ENCODE results near the gene RAB3IL1. TPM values are rescaled to one million over a fixed set of nuclear protein-coding genes. Genes with fewer than 3 reads are reported as not detected.

The RAB3IL1 gene
- total and polyA plus RNA-seq, 2 donors (not counting 1 experiment from before 2014, with no cell fraction given), result 9.6 to 13.4 TPM

DNA sequence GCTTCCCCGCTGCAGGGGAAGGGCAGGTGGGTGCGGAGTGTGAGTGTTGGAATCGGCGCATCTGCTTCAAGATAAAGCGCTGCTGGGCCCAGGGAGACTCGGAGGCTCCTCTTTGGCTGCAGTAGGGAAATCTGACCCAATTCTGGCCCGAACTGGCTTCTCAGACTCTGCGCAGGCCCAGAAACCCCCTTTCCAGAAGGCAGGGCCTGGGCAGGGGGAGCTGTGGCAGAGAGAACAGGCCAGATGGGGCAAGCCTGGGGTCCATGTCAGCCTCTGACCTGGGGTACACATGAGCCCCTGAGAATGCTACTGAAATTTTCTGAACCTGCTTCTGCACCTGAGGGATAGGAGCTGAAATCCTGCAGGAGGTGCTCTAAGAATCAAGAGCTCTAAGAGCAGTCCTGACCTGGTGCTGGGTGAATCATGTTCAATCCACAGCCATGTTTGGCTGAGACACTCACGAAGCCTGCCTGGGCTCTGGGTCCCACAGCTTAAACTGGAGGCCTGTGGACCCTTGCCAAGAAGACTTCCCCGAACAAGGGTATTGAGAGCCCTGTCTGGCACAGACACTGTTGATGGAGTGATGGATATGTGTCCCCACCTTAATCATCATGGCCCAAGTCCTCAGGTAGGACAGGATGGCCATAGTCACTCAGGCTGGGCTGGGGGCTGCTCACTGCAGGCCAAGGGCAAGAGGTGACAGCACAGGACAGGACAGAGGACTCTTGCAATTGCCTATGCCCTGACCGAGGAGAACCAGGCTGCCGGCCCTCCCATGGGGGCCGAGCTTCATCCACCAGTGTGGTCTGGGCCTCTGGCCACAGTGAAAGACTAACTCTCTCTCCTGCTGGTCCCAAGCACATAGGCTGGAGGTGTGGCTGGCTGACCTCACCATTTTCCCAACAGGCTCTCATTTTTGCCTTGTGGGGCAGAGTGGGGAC lies 6.9 kb downstream of the RAB3IL1 start:
- H3K4me3 ChIP-seq (replicated peaks in 1 of 4; ENCODE audit: control extremely low read depth in 1 of 4, insufficient read depth in 1 of 4, low read depth in 3 of 4, low read length in 4 of 4), result no peak overlapping the region
- H3K9ac ChIP-seq (ENCODE audit: insufficient read depth, low read length), result no peak overlapping the region
- TF ChIP-seq CTCF (conservative IDR thresholded peaks at IDR 0.05 in 1 of 2, IDR thresholded peaks at IDR 0.05 in 1 of 2; ENCODE audit: low read depth in 1 of 2, low read length in 2 of 2) (no peak), EZH2 (IDR thresholded peaks at IDR 0.05; ENCODE audit: low read length, missing control alignments) (no peak)
- H3K79me2 ChIP-seq (ENCODE audit: control insufficient read depth, insufficient read depth, low read length), result no peaks in the 10 kb centered on the region
- no peak overlapping the region for H3K27ac ChIP-seq (ENCODE audit: insufficient read depth, low read length)
- no peak overlapping the region for H3K4me2 ChIP-seq (ENCODE audit: extremely low read depth, insufficient read depth, low read length)
- no peak for DNase-seq (ENCODE audit: low read depth in 2 of 2)
- H3K27me3 ChIP-seq (ENCODE audit: control insufficient read depth, insufficient read depth, low read length), result no peaks in the 10 kb centered on the region
- no peak overlapping the region for H2AFZ ChIP-seq (ENCODE audit: low read length)
- H3K9me3 ChIP-seq (ENCODE audit: control insufficient read depth, insufficient read depth, low read depth, low read length), result no peaks in the 10 kb centered on the region
- H3K4me1 ChIP-seq (ENCODE audit: control insufficient read depth, extremely low read depth, insufficient read depth, low read length), result no peaks in the 10 kb centered on the region
- H4K20me1 ChIP-seq (ENCODE audit: control insufficient read depth, extremely low read depth, insufficient read depth, low read length), result no peaks in the 10 kb centered on the region
- H3K36me3 ChIP-seq (ENCODE audit: control insufficient read depth, insufficient read depth, low read length), result peaks cover 3% of the 10 kb centered on the region

DNA sequence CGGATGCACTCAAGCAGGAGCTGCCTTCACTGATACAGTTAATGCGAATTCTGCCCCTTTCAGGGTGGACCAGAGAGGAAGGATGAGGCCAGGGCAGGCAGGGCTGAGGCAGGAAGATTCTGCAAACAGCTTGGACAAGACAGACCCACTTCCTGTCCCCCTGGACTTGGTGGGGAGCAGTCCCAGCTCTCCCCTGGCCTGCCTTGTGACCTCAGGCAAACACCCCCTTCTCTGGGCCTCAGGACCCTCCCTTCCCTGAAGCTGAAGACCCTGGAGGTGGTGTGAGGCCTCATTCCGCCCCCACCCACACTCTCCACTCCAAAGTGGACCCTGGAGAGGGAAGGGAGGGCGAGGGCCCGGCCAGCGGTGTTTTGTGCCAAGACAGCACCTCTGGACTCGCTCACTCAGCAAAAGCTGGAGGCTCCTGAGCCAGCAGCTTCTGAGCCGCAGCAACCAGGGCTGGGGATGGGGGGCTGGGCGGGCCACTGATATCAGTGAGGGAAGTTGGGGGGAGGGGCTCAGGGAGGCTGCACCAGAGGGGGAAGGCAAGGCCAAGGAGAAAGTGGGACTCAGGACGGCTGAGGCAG lies 8.5 kb downstream of the RAB3IL1 start:
- H3K27me3 ChIP-seq (ENCODE audit: control insufficient read depth, insufficient read depth, low read length), result no peaks in the 10 kb centered on the region
- H3K4me1 ChIP-seq (ENCODE audit: control insufficient read depth, extremely low read depth, insufficient read depth, low read length), result no peaks in the 10 kb centered on the region
- TF ChIP-seq CTCF (conservative IDR thresholded peaks at IDR 0.05 in 1 of 2, IDR thresholded peaks at IDR 0.05 in 1 of 2; ENCODE audit: low read depth in 1 of 2, low read length in 2 of 2) (no peak), EZH2 (IDR thresholded peaks at IDR 0.05; ENCODE audit: low read length, missing control alignments) (no peak)
- DNase-seq (ENCODE audit: low read depth in 2 of 2), result no peak
- no peak overlapping the region for H3K9ac ChIP-seq (ENCODE audit: insufficient read depth, low read length)
- H3K4me2 ChIP-seq (ENCODE audit: extremely low read depth, insufficient read depth, low read length), result no peak overlapping the region
- H3K36me3 ChIP-seq (ENCODE audit: control insufficient read depth, insufficient read depth, low read length), result peaks cover 3% of the 10 kb centered on the region
- no peak overlapping the region for H3K4me3 ChIP-seq (replicated peaks in 1 of 4; ENCODE audit: control extremely low read depth in 1 of 4, insufficient read depth in 1 of 4, low read depth in 3 of 4, low read length in 4 of 4)
- no peaks in the 10 kb centered on the region for H3K9me3 ChIP-seq (ENCODE audit: control insufficient read depth, insufficient read depth, low read depth, low read length)
- no peaks in the 10 kb centered on the region for H4K20me1 ChIP-seq (ENCODE audit: control insufficient read depth, extremely low read depth, insufficient read depth, low read length)
- no peak overlapping the region for H3K27ac ChIP-seq (ENCODE audit: insufficient read depth, low read length)
- H3K79me2 ChIP-seq (ENCODE audit: control insufficient read depth, insufficient read depth, low read length), result no peaks in the 10 kb centered on the region
- no peak overlapping the region for H2AFZ ChIP-seq (ENCODE audit: low read length)

DNA sequence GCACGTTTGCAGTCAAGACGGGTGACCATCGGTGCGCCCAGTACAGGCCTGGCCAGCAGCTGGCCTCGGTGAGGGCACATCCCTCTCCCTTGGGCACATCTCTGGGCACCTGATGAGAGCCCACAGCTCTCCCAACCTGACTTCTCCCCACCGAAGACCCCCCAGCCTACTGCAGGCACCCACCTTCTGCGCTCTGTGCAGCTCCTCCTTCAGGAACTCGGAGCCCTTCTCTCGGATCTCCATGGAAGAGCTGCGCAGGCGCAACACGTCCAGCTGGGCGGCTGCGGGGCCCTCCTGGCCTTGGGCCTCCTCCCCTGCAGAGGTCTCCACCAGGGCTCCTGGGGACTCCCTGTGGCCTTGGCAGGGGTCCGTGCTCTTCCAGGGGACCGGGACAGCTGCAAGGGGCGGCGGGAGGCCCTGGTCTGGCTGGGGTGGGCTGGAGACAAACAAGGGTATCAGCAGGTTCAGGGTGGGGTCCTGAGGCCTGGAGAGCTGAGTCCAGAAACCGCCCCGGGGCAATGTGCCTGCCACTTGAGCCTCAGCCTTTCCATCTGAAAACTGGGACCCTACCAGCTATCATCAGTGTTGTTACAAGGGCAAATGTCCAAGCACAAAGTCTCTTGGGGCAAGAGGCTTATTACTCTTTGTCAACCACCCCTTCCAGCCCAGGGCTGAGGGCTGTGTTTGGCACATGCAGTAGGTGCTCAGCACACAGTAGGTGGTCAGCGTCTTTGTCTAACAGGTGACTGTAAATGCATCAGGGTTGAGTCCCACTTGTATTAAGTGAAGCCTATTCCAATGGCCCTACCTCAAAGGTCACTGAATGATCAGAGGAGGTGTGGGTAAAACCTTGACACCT lies 9.3 kb downstream of the RAB3IL1 start:
- Histone ChIP-seq H3K9ac (ENCODE audit: insufficient read depth, low read length) (no peak overlapping the region), H3K27me3 (ENCODE audit: control insufficient read depth, insufficient read depth, low read length) (no peaks in the 10 kb centered on the region), H3K4me3 (replicated peaks in 1 of 4; ENCODE audit: control extremely low read depth in 1 of 4, insufficient read depth in 1 of 4, low read depth in 3 of 4, low read length in 4 of 4) (no peak overlapping the region), H2AFZ (ENCODE audit: low read length) (no peak overlapping the region), H3K27ac (ENCODE audit: insufficient read depth, low read length) (no peak overlapping the region), H4K20me1 (ENCODE audit: control insufficient read depth, extremely low read depth, insufficient read depth, low read length) (no peaks in the 10 kb centered on the region), H3K36me3 (ENCODE audit: control insufficient read depth, insufficient read depth, low read length) (peaks cover 3% of the 10 kb centered on the region), H3K4me1 (ENCODE audit: control insufficient read depth, extremely low read depth, insufficient read depth, low read length) (no peaks in the 10 kb centered on the region), H3K9me3 (ENCODE audit: control insufficient read depth, insufficient read depth, low read depth, low read length) (no peaks in the 10 kb centered on the region), H3K4me2 (ENCODE audit: extremely low read depth, insufficient read depth, low read length) (no peak overlapping the region), H3K79me2 (ENCODE audit: control insufficient read depth, insufficient read depth, low read length) (no peaks in the 10 kb centered on the region)
- no peak for DNase-seq (ENCODE audit: low read depth in 2 of 2)
- no peak for TF ChIP-seq CTCF (conservative IDR thresholded peaks at IDR 0.05 in 1 of 2, IDR thresholded peaks at IDR 0.05 in 1 of 2; ENCODE audit: low read depth in 1 of 2, low read length in 2 of 2)
- no peak for TF ChIP-seq EZH2 (IDR thresholded peaks at IDR 0.05; ENCODE audit: low read length, missing control alignments)
